ENCODE data around the gene PRPS1. TPM values are rescaled to one million over a fixed set of nuclear protein-coding genes. Genes with fewer than 3 reads are reported as not detected.

Gene PRPS1
- polyA plus RNA-seq, 1 donor from 2014 or later, result 60.8 TPM

DNA sequence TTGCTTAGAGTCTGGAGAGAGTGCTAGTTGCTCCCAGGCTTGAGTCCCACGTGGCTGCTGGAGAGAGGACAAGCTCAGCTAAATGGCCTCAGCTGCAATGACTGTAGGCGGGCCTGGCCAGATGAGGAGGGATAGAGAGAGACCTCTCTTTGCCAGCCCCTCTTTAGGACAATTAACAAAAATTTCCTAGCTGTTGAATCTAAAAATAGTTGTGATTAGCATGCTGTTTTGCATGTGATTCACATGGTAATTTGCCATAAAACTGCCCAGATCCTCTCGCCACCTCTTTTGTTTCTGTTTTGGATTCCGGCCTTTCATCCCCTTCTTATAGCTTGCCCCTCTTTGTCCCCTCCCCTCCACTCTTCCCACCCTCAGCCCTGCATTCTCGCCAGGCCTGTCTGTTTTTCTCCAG, 28.9 kb upstream of the PRPS1 start:
- H3K36me3 ChIP-seq (ENCODE audit: insufficient read depth, low read length), result no peaks in the 10 kb centered on the region
- H2AFZ ChIP-seq (ENCODE audit: low read depth, low read length), result no peak overlapping the region

DNA sequence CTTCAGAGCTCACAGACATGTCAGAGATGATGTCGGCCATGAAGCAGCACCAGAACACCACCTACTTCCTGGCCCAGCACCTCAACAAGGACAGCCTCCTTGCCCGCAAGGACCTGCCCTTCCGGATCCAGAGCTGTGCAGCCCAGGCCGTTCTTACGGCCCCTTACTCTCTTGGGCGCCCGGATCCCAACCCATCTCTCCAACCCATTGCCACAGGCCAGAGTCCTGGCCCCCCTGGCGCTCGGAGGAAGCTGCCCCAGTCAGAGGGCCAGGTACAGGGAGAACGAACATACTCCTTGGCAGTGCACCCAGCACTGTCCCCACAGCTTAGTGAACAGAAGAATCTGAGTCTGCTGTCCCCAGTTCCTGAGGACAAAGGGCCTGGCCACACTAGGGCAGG, 27.9 kb upstream of the PRPS1 start:
- H3K9ac ChIP-seq (ENCODE audit: low read length), result no peak overlapping the region
- H3K27ac ChIP-seq (ENCODE audit: low read length), result no peak overlapping the region
- H3F3A ChIP-seq (ENCODE audit: insufficient read depth, low read length, poor library complexity, severe bottlenecking), result no peaks in the 10 kb centered on the region
- no peaks in the 10 kb centered on the region for H3K27me3 ChIP-seq (ENCODE audit: insufficient read depth, low read depth, low read length)
- H4K20me1 ChIP-seq (ENCODE audit: insufficient read depth), result no peaks in the 10 kb centered on the region
- H3K9me2 ChIP-seq (ENCODE audit: insufficient read depth, low read length), result no peaks in the 10 kb centered on the region
- no peak overlapping the region for H2AFZ ChIP-seq (ENCODE audit: low read depth, low read length)
- H3K4me3 ChIP-seq (ENCODE audit: low read length), result no peak overlapping the region
- no peaks in the 10 kb centered on the region for H3K79me2 ChIP-seq (replicated peaks; ENCODE audit: insufficient read depth, low read length)
- H3K9me3 ChIP-seq (ENCODE audit: low read length), result no peaks in the 10 kb centered on the region
- no peak for TF ChIP-seq POLR2AphosphoS5 (IDR thresholded peaks at IDR 0.05)
- TF ChIP-seq MXI1 (conservative IDR thresholded peaks at IDR 0.05; ENCODE audit: poor library complexity, severe bottlenecking), result no peak
- TF ChIP-seq EZH2 (IDR thresholded peaks at IDR 0.05; ENCODE audit: borderline replicate concordance, insufficient read depth, low read length, poor library complexity, severe bottlenecking), result no peak
- no peak for TF ChIP-seq SMC3 (conservative IDR thresholded peaks at IDR 0.05; ENCODE audit: poor library complexity)
- TF ChIP-seq, protein P1, sequence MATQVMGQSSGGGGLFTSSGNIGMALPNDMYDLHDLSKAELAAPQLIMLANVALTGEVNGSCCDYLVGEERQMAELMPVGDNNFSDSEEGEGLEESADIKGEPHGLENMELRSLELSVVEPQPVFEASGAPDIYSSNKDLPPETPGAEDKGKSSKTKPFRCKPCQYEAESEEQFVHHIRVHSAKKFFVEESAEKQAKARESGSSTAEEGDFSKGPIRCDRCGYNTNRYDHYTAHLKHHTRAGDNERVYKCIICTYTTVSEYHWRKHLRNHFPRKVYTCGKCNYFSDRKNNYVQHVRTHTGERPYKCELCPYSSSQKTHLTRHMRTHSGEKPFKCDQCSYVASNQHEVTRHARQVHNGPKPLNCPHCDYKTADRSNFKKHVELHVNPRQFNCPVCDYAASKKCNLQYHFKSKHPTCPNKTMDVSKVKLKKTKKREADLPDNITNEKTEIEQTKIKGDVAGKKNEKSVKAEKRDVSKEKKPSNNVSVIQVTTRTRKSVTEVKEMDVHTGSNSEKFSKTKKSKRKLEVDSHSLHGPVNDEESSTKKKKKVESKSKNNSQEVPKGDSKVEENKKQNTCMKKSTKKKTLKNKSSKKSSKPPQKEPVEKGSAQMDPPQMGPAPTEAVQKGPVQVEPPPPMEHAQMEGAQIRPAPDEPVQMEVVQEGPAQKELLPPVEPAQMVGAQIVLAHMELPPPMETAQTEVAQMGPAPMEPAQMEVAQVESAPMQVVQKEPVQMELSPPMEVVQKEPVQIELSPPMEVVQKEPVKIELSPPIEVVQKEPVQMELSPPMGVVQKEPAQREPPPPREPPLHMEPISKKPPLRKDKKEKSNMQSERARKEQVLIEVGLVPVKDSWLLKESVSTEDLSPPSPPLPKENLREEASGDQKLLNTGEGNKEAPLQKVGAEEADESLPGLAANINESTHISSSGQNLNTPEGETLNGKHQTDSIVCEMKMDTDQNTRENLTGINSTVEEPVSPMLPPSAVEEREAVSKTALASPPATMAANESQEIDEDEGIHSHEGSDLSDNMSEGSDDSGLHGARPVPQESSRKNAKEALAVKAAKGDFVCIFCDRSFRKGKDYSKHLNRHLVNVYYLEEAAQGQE (IDR thresholded peaks at IDR 0.05; ENCODE audit: borderline replicate concordance), result no peak
- no peak for TF ChIP-seq RAD21 (conservative IDR thresholded peaks at IDR 0.05)
- TF ChIP-seq, protein P2, sequence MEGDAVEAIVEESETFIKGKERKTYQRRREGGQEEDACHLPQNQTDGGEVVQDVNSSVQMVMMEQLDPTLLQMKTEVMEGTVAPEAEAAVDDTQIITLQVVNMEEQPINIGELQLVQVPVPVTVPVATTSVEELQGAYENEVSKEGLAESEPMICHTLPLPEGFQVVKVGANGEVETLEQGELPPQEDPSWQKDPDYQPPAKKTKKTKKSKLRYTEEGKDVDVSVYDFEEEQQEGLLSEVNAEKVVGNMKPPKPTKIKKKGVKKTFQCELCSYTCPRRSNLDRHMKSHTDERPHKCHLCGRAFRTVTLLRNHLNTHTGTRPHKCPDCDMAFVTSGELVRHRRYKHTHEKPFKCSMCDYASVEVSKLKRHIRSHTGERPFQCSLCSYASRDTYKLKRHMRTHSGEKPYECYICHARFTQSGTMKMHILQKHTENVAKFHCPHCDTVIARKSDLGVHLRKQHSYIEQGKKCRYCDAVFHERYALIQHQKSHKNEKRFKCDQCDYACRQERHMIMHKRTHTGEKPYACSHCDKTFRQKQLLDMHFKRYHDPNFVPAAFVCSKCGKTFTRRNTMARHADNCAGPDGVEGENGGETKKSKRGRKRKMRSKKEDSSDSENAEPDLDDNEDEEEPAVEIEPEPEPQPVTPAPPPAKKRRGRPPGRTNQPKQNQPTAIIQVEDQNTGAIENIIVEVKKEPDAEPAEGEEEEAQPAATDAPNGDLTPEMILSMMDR (IDR thresholded peaks at IDR 0.05; ENCODE audit: poor library complexity, severe bottlenecking), result no peak
- no peak overlapping the region for H3K4me2 ChIP-seq (ENCODE audit: low read length)
- no peaks in the 10 kb centered on the region for H3K36me3 ChIP-seq (ENCODE audit: insufficient read depth, low read length)

More for the DNA sequence above, 28.9 kb upstream of the PRPS1 start:
- Histone ChIP-seq H3K9me3 (ENCODE audit: low read length) (no peaks in the 10 kb centered on the region), H3K9ac (ENCODE audit: low read length) (no peak overlapping the region), H3K27ac (ENCODE audit: low read length) (no peak overlapping the region), H4K20me1 (ENCODE audit: insufficient read depth) (no peaks in the 10 kb centered on the region), H3F3A (ENCODE audit: insufficient read depth, low read length, poor library complexity, severe bottlenecking) (no peaks in the 10 kb centered on the region), H3K79me2 (replicated peaks; ENCODE audit: insufficient read depth, low read length) (no peaks in the 10 kb centered on the region), H3K9me2 (ENCODE audit: insufficient read depth, low read length) (no peaks in the 10 kb centered on the region), H3K4me3 (ENCODE audit: low read length) (no peak overlapping the region), H3K4me2 (ENCODE audit: low read length) (no peak overlapping the region), H3K27me3 (ENCODE audit: insufficient read depth, low read depth, low read length) (no peaks in the 10 kb centered on the region)
- no peak for TF ChIP-seq TAF1 (IDR thresholded peaks at IDR 0.05; ENCODE audit: low read depth)
- no peak for TF ChIP-seq SMC3 (conservative IDR thresholded peaks at IDR 0.05; ENCODE audit: poor library complexity)
- TF ChIP-seq, protein P2 (IDR thresholded peaks at IDR 0.05; ENCODE audit: poor library complexity, severe bottlenecking), result no peak
- TF ChIP-seq, protein P1 (IDR thresholded peaks at IDR 0.05; ENCODE audit: borderline replicate concordance), result no peak
- no peak for TF ChIP-seq MXI1 (conservative IDR thresholded peaks at IDR 0.05; ENCODE audit: poor library complexity, severe bottlenecking)
- TF ChIP-seq POLR2AphosphoS5 (IDR thresholded peaks at IDR 0.05), result no peak
- no peak for TF ChIP-seq EP300 (conservative IDR thresholded peaks at IDR 0.05; ENCODE audit: poor library complexity, severe bottlenecking)
- no peak for TF ChIP-seq RAD21 (conservative IDR thresholded peaks at IDR 0.05)
- TF ChIP-seq EZH2 (IDR thresholded peaks at IDR 0.05; ENCODE audit: borderline replicate concordance, insufficient read depth, low read length, poor library complexity, severe bottlenecking), result no peak

All from neural cell (in vitro differentiated cells).